Testis (tissue), 2 donors: ENCODE data around the gene THBD.

Experiments used
- POLR2A ChIP-seq: fragments of 450-650 bp; IDR thresholded peaks from one replicate; pipeline ENCODE4 v1.6.1; 2017; ENCODE audit warnings: antibody characterized with exemption, mild to moderate bottlenecking, moderate library complexity
- TF ChIP-seq, protein P1 (sequence below), 3 experiments: fragments of 450-650 bp in 2 of 3; fragments of 200-600 bp in 1 of 3; sonication (generic) in 1 of 3; IDR thresholded peaks; one replicate each; pipeline ENCODE4 v1.5.1; 2016 to 2019; ENCODE audit warnings: antibody characterized with exemption in 3 of 3, mild to moderate bottlenecking in 2 of 3, moderate library complexity in 1 of 3

- TF ChIP-seq, protein P1, sequence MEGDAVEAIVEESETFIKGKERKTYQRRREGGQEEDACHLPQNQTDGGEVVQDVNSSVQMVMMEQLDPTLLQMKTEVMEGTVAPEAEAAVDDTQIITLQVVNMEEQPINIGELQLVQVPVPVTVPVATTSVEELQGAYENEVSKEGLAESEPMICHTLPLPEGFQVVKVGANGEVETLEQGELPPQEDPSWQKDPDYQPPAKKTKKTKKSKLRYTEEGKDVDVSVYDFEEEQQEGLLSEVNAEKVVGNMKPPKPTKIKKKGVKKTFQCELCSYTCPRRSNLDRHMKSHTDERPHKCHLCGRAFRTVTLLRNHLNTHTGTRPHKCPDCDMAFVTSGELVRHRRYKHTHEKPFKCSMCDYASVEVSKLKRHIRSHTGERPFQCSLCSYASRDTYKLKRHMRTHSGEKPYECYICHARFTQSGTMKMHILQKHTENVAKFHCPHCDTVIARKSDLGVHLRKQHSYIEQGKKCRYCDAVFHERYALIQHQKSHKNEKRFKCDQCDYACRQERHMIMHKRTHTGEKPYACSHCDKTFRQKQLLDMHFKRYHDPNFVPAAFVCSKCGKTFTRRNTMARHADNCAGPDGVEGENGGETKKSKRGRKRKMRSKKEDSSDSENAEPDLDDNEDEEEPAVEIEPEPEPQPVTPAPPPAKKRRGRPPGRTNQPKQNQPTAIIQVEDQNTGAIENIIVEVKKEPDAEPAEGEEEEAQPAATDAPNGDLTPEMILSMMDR (IDR thresholded peaks at IDR 0.05): no peak
- TF ChIP-seq POLR2A: no peak
These were observed 13.7 kb downstream of the THBD start for GRCh38 chr20:23035731-23036130.
